ENCODE measurements around the gene PLA2G3.
A peak's percentile ranks its signal among the peaks of the same experiment; 100 is the strongest.

The PLA2G3 gene

GRCh38 chr22:31106001-31106571 is 34.2 kb downstream of the PLA2G3 start:
- TF ChIP-seq, protein P1, sequence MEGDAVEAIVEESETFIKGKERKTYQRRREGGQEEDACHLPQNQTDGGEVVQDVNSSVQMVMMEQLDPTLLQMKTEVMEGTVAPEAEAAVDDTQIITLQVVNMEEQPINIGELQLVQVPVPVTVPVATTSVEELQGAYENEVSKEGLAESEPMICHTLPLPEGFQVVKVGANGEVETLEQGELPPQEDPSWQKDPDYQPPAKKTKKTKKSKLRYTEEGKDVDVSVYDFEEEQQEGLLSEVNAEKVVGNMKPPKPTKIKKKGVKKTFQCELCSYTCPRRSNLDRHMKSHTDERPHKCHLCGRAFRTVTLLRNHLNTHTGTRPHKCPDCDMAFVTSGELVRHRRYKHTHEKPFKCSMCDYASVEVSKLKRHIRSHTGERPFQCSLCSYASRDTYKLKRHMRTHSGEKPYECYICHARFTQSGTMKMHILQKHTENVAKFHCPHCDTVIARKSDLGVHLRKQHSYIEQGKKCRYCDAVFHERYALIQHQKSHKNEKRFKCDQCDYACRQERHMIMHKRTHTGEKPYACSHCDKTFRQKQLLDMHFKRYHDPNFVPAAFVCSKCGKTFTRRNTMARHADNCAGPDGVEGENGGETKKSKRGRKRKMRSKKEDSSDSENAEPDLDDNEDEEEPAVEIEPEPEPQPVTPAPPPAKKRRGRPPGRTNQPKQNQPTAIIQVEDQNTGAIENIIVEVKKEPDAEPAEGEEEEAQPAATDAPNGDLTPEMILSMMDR (conservative IDR thresholded peaks at IDR 0.05; ENCODE audit: low read depth): no peak
- ChIA-PET POLR2A (ENCODE audit: low non-redundant PET) (no interaction called here), CTCF (no interaction called here)
- H3K27ac ChIP-seq: peak overlapping the region; percentile 67
- no peak for DNase-seq (ENCODE audit: low spot score)

DNA sequence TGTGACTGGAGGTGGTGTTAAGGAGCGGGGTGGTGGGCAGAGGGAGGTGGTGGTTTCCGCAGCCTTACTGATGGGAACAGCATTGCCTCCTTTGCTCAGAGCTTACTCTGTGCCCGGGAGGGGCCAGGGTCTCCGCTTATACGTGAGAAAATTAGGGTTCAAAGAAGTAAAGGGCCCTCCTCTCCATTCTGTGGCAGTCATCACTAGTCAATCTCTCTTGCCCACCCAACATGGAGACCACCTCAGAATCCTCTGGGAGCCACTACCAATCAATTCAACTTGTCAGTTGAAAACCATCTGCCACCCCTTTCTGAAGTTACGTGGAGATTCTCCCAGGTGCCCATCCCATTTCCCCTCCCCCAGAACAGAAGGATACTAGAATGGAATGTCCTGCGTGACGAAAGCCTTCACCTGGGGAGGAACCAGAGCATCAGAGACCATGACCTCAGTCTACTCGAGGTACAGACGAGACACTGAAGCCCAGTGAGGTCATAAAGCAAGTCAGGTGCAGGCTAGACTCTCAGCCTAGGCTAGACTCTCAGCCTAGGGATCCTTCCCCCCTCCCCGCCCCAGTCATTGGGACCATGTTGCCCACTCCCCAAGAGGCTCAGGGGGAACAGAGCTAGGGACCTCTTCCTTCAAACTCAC is 34.9 kb downstream of the PLA2G3 start:
- TF ChIP-seq, protein P1 (conservative IDR thresholded peaks at IDR 0.05; ENCODE audit: low read depth): no peak
- CTCF ChIA-PET: interaction anchor here (0.6 kb wide), 1 partner anchor 57 kb away, joined by 4 read pairs; no protein-coding TSS in a partner anchor
- POLR2A ChIA-PET (ENCODE audit: low non-redundant PET): no interaction called here
- H3K27ac ChIP-seq: peak overlapping the region; percentile 67
- DNase-seq (ENCODE audit: low spot score): no peak

- peak overlapping the region; percentile 67; the same call in 1 of the 2 replicates for H3K27ac ChIP-seq
- ChIA-PET CTCF (interaction anchor here (0.6 kb wide), 1 partner anchor 57 kb away, joined by 4 read pairs; no protein-coding TSS in a partner anchor), POLR2A (ENCODE audit: low non-redundant PET) (no interaction called here)
- no peak for DNase-seq (ENCODE audit: low spot score)
- TF ChIP-seq, protein P1 (conservative IDR thresholded peaks at IDR 0.05; ENCODE audit: low read depth): no peak
These were observed 35.4 kb downstream of the PLA2G3 start for GRCh38 chr22:31104869-31105268.

GRCh38 chr22:31103899-31104694 is 36.2 kb downstream of the PLA2G3 start:
- H3K27ac ChIP-seq: peak overlapping the region; percentile 69
- CTCF ChIA-PET: no interaction called here
- no peak for DNase-seq (ENCODE audit: low spot score)
- TF ChIP-seq, protein P1 (conservative IDR thresholded peaks at IDR 0.05; ENCODE audit: low read depth): no peak
- POLR2A ChIA-PET (ENCODE audit: low non-redundant PET): no interaction called here

- no peak for DNase-seq (ENCODE audit: low spot score)
- CTCF ChIA-PET: interaction anchor here (0.7 kb wide), 1 partner anchor 128 kb away, joined by 4 read pairs; no protein-coding TSS in a partner anchor
- POLR2A ChIA-PET (ENCODE audit: low non-redundant PET): no interaction called here
- TF ChIP-seq, protein P1 (conservative IDR thresholded peaks at IDR 0.05; ENCODE audit: low read depth): no peak
- H3K27ac ChIP-seq: peak overlapping the region; percentile 69
These were observed 37.2 kb downstream of the PLA2G3 start for GRCh38 chr22:31103111-31103510.

DNA sequence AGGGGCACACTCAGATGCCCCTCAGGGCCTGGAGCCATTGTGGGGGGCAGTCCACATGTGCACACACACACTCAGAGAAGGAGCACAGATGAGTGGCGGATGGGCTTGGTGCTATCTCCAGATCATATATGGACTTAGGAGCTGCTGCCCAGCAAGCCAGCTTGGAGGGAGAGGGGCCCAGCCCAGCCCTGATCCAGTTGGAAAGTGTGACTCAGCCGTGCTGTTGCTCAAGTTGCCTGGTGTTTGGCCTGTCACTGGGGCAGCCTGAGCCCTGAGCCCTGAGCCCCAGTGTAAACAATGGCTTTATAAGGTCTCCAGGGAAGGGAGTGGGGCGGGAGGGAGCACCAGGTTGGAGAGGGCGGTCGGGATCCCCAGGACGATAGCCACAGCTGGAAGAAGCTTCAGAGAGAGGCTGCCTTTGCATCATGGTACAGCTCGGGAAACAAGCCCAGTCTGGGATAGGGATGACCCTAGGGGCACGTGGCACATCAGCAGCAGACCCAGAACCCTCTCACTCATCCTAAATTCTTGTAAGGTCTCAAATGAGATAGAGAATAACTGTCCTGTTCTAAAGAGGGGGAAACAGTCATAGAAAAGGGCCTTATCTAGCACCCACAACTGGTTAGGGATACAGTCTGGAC is 37.7 kb downstream of the PLA2G3 start:
- TF ChIP-seq, protein P1 (conservative IDR thresholded peaks at IDR 0.05; ENCODE audit: low read depth): no peak
- H3K27ac ChIP-seq: peak overlapping the region; percentile 69
- ChIA-PET CTCF (interaction anchor here (0.7 kb wide), 1 partner anchor 128 kb away, joined by 4 read pairs; no protein-coding TSS in a partner anchor), POLR2A (ENCODE audit: low non-redundant PET) (no interaction called here)
- no peak for DNase-seq (ENCODE audit: low spot score)

All from RWPE1 (cell line).